ENCODE data around the gene MAPK4.

- no peak for TF ChIP-seq CTCF (conservative IDR thresholded peaks at IDR 0.05; ENCODE audit: low read length)
- TF ChIP-seq EZH2phosphoT487 (IDR thresholded peaks at IDR 0.05; ENCODE audit: borderline replicate concordance): no peak
Observed at GRCh38 chr18:50727721-50728471, 168.0 kb downstream of the MAPK4 start.
